Stimulated activated CD4-positive, alpha-beta T cell treated with anti-CD3 and anti-CD28 coated beads, Interleukin-12 subunit alpha, Interleukin-12 subunit beta, amount 100 ng/mL, for 4 hours (primary cell): Measurements from ENCODE around the gene PTPRN.
A peak's percentile ranks its signal among the peaks of the same experiment; 100 is the strongest.
"Not testable (repeated sequence)": the region's sequence is repeated elsewhere in the genome, so short reads cannot be mapped to it uniquely, and the experiment has no call there.

ENCODE experiments used
- DNase-seq: peaks from one replicate; pipeline ENCODE4 v3.0.0-alpha.2; 2020

Gene PTPRN

DNA sequence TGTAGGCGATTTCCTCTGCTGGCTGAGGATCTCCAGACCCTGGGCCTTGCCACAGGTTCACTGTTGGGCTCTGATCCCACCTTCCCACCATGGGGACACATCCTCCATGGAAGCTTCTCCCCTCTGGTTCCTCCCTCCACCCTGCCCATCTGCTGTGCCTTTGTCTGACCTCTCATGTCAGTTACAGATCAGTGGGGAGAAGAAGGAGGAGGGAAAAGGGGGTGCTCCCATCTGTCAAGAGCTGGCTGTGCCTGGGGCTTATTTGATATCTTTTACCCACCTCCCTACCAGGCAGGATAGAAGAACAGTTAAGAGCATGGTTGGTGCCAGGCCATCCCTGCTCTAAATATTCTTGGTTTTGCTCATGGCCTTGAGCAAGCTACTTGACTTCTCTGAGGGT, 42.3 kb downstream of the PTPRN start:
- DNase-seq = no peak

DNA sequence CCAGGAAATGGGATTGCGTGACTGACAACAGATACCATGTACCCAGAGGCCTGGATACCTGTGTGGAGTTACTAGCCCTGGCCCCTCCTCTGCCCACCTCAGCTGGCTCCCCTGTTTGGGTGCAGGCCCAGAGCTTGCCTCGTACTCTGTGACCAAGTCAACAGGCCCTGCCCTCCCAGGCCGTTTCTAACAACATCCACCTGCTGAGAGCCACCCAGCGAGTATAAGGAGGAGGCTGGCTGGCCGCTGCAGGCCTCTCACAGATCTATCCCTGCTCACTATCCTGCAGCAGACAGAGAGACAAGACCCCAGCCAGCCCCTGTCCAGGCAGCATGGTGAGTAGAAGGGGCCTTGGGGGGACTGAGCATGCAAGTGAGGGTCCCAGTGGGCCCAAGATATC, 43.0 kb downstream of the PTPRN start:
- no peak for DNase-seq

- DNase-seq = no peak
Measured at GRCh38 chr2:219261024-219261855, 48.0 kb downstream of the PTPRN start.

- not testable (repeated sequence) for DNase-seq
Measured at GRCh38 chr2:219258942-219259341, 50.3 kb downstream of the PTPRN start.

GRCh38 chr2:219254590-219255201, 54.5 kb downstream of the PTPRN start:
- peak; percentile 22 for DNase-seq

DNA sequence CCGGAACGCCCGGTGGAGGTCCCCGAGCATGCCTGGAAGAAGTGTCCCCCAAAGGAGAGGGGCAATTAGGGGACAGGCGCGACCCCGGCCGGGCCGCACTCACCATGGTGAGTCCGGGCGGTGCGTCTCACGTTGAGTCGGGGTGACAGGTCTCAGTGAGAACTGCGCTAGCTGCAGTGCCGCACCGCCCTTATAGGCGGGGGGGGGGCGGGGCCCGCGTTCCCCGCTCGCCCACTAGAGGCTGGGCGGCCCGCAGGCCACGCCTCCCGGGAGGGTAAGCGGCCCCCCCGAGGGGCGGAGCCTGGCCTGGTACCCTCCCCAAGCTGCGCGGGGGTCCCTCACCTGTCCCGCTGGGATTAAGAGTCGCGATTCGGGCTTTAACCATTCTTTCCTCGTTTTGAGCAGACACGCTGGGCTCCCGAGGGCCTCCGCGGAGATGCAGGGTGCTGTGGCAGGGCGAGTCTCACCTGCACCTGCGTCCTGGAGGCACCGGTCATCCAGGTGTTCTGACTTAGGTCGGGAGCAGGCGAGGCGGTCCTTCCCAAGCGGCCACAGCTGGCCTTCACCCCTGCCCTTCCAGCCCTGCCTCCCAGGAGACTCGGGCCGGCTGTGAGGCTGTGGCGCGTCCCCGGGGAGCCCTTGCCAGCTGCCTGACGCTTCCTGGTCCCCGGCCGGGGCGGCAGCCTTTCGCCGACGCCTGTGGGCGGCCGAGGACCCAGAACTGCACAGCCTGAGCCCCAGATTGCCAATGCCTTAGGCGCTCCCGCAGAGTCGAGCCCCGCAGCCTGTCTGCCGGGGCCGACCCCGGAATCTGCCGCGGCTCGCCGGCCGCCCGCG, 55.2 kb downstream of the PTPRN start, which contains the start of gene TUBA4A:
TSS of gene TUBA4A (minus strand) at position 166 of the 837 bp plus-strand sequence. CDS start at position 106, 60 bp downstream.
- peak; percentile 90 for DNase-seq

- DNase-seq = peak; percentile 35
Measured at GRCh38 chr2:219252900-219253752, 56.1 kb downstream of the PTPRN start, which contains the start of gene TUBA4B. Gene TUBA4B (plus strand): TSS chr2:219253243. CDS start chr2:219253408, 165 bp downstream.

DNA sequence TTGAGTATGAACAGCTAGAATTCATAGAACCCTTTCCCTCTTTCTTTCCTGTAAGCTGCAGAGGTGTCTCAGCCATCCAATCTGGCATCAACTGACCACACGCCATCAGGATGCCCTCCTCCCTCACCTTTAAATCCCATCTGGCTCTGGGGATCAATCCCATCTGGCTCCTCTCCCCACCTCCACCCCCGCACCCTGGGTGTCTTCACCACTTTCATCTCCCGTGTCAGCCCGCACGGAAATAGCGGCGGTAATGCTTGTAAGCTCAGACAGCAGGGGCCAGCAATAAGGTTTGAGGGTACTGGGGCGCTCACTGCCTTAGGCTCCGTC, 56.7 kb downstream of the PTPRN start:
- no peak for DNase-seq

DNA sequence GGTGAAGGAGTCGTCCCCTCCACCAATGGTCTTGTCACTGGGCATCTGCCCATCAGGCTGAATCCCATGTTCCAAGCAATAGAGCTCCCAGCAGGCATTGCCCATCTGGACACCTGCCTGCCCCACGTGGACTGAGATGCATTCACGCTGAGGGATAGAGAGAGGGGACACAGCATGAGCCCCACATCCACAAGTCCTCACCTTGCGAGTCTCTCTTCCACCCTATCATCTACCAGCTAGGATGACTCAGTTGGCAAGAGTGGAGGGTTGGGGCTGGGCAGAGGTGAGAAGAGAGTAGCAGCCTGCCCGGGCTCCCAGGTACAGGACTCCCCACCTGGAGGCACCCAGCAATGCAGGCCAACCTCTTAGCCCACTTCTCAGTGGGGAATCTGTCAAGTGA, 57.1 kb downstream of the PTPRN start:
- DNase-seq = no peak

- DNase-seq = no peak
Measured at GRCh38 chr2:219251656-219252055, 57.5 kb downstream of the PTPRN start.

GRCh38 chr2:219250049-219250781, 59.0 kb downstream of the PTPRN start:
- DNase-seq = no peak

DNA sequence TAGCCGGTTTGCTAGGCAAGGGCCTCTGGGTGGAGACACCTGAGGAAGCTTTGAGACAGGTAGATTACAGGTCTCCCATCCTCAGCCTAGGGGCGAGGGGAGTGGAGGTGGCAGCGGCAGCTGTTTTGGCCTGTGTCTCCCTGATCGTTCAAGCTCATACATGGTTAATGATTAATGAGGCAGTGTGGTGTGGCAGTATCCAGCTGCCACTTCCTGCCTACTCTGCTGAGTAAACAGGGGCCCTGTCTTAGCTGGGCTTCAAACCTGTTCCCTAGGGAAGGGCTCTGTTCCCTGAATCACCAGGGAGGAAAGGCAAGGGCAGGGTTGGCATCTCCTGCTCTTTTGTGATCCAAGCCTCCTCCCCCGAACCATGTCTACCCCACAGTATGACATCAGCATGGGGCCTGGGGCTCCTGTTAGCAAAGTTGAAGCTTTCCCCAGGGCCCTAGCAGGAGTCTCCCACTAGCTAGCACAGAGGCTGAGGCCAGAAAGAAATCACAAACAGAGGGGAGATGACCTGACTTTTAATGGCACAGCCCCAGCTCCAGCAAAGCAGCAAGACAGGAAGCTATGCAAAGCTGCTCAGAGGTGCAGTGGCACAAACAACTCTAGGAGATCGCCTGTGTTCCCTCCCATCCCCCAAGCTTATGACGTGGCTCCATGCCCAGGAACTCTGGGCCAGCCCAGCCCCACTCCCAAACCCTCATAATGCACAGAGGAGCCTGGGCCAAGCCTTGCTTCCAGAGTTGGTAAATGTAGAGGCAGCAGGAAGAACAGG, 59.8 kb downstream of the PTPRN start:
- DNase-seq = no peak

- no peak for DNase-seq
Measured at GRCh38 chr2:219248845-219249202, 60.4 kb downstream of the PTPRN start.

- DNase-seq = peak; percentile 49
Measured at GRCh38 chr2:219247678-219248642, 61.2 kb downstream of the PTPRN start.

DNA sequence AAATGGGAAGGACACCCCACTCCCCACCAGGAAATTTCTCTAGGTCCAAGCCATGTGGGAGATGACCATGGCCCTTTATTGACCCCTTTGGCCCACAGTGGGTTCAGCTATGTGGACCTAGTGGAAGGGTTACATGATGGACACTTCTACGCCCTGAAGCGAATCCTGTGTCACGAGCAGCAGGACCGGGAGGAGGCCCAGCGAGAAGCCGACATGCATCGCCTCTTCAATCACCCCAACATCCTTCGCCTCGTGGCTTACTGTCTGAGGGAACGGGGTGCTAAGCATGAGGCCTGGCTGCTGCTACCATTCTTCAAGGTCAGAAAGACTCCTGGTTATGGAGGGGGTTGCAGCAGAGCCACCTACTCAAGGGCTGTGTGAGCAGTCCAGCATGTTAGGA, 62.6 kb downstream of the PTPRN start:
- no peak for DNase-seq

DNA sequence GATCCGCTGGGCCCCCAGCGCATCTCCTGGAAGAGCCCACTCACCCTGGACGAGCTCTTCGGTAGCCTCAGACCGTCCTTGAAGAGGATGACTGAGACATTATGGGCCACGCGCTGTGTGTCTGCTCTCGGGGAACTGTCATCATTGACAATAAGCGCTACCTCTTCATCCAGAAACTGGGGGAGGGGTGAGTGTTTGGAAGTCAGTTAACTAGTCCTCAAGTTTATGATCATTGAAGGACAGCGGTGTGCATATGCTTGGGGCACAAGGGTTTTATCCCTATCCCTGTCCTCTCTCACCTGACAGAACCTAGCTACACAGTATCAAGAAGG, 63.3 kb downstream of the PTPRN start:
- no peak for DNase-seq

- peak; percentile 88 for DNase-seq
Measured at GRCh38 chr2:219245148-219245898, 63.9 kb downstream of the PTPRN start, which contains the start of the genes GLB1L and STK16. Gene GLB1L (minus strand): TSS chr2:219245444. CDS start chr2:219243573, 1,871 bp downstream. Gene STK16 (plus strand): TSS chr2:219245479. CDS start chr2:219246000, 521 bp downstream.

DNA sequence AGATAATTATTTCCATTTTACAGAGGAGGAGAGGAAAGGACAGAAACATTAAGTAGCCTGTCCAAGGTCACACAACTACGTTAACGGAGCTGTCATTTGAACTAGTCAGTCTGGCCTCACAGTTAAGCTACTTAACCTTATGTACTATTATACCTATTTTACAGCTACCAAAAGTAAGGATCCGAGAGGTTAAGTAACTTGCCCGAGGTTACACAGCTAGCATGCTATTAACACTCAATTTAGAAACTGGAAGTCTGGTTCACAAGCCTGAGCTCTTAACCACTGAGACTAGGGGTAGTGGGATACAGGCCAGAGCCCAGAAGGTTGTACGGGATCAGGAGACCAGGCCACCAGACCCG, 64.4 kb downstream of the PTPRN start:
- no peak for DNase-seq

- DNase-seq = no peak
Measured at GRCh38 chr2:219243291-219243761, 65.9 kb downstream of the PTPRN start.
